DOHH2 (cell line): ENCODE measurements around the gene FOXC2.

Experiments
- H3F3A ChIP-seq: fragments of 200-600 bp; sonication (generic), shearing (Covaris generic); 2 replicates; pipeline ENCODE4 v1.6.0; 2016; ENCODE audit warnings: antibody characterized with exemption, mild to moderate bottlenecking; ENCODE audit not compliant: control insufficient read depth, insufficient read depth
- H3K27ac ChIP-seq: fragments of 200-600 bp; sonication (generic); 2 replicates; pipeline ENCODE4 v1.5.1; 2014; ENCODE audit warnings: low read depth, mild to moderate bottlenecking, low read length, moderate library complexity
- H3K27me3 ChIP-seq: fragments of 200-600 bp; sonication (generic); 2 replicates; pipeline ENCODE4 v1.6.1; 2014; ENCODE audit warnings: mild to moderate bottlenecking, low read length, mixed read lengths; ENCODE audit not compliant: control insufficient read depth
- H3K36me3 ChIP-seq: fragments of 200-600 bp; sonication (generic); 2 replicates; pipeline ENCODE4 v1.6.1; 2014; ENCODE audit warnings: mild to moderate bottlenecking, low read length, moderate library complexity, mixed read lengths; ENCODE audit not compliant: control insufficient read depth
- H3K4me1 ChIP-seq: fragments of 200-600 bp; sonication (generic); 2 replicates; pipeline ENCODE4 v1.6.1; 2014; ENCODE audit warnings: mild to moderate bottlenecking, low read length, mixed read lengths; ENCODE audit not compliant: control insufficient read depth
- H3K4me2 ChIP-seq: fragments of 200-600 bp; sonication (generic); 2 replicates; pipeline ENCODE4 v1.6.0; 2014; ENCODE audit warnings: mild to moderate bottlenecking, low read length, moderate library complexity
- H3K4me3 ChIP-seq: fragments of 200-600 bp; sonication (generic); 2 replicates; pipeline ENCODE4 v1.5.1; 2014; ENCODE audit warnings: mild to moderate bottlenecking, low read length, mixed read lengths
- H3K79me2 ChIP-seq: fragments of 200-600 bp; sonication (generic); 2 replicates; pipeline ENCODE4 v1.6.1; 2014; ENCODE audit warnings: mild to moderate bottlenecking, low read length, mixed read lengths; ENCODE audit not compliant: control insufficient read depth
- H3K9me2 ChIP-seq: fragments of 200-600 bp; sonication (generic); replicated peaks from 2 replicates; pipeline ENCODE4 v1.6.1; 2014; ENCODE audit warnings: mild to moderate bottlenecking, low read length, mixed read lengths; ENCODE audit not compliant: control insufficient read depth
- H3K9me3 ChIP-seq: fragments of 200-600 bp; sonication (generic); 2 replicates; pipeline ENCODE4 v1.6.1; 2014; ENCODE audit warnings: antibody characterized with exemption, low read length, mixed read lengths; ENCODE audit not compliant: control insufficient read depth, insufficient read depth
- H4K20me1 ChIP-seq: fragments of 200-600 bp; sonication (generic); 2 replicates; pipeline ENCODE4 v1.6.0; 2014; ENCODE audit warnings: low read depth, mild to moderate bottlenecking, antibody characterized with exemption, low read length, moderate library complexity; ENCODE audit not compliant: control insufficient read depth, insufficient read depth
- EZH2phosphoT487 ChIP-seq: fragments of 200-600 bp; sonication (generic); IDR thresholded peaks from 2 replicates; pipeline ENCODE4 v1.6.1; 2017; ENCODE audit warnings: borderline replicate concordance, mild to moderate bottlenecking, antibody characterized with exemption, low read length, moderate library complexity, mixed read lengths
- TF ChIP-seq, protein P1 (sequence below): fragments of 200-600 bp; sonication (generic); IDR thresholded peaks from one replicate; pipeline ENCODE4 v1.5.1; 2014; ENCODE audit warnings: antibody characterized with exemption, mild to moderate bottlenecking, low read depth, low read length; ENCODE audit not compliant: poor library complexity, severe bottlenecking

Gene FOXC2

DNA sequence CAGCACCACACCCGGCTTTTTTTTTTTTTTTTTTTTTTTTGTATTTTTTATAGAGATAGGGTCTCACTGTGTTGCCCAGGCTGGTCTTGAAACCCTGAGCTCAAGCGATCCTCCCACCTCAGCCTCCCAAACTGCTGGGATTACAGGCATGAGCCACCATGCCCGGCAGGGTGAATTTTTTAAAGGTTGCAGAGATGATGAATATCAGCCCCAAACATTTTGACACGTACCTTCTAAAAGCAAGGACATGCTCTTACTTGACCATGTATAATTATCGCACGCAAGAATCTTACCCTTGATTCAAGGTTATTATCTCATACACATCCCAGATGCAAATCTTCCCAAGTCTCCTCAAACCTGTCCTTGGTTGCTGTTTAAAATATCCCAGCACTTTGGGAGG lies 4.3 kb upstream of the FOXC2 start:
- Histone ChIP-seq H3K27ac (no peak overlapping the region), H3K9me3 (no peaks in the 10 kb centered on the region), H3K4me3 (no peak overlapping the region), H3K36me3 (no peaks in the 10 kb centered on the region), H3K27me3 (peaks cover 12% of the 10 kb centered on the region), H3F3A (no peaks in the 10 kb centered on the region), H3K4me1 (peaks cover 12% of the 10 kb centered on the region), H3K9me2 (no peaks in the 10 kb centered on the region), H4K20me1 (no peaks in the 10 kb centered on the region), H3K79me2 (no peaks in the 10 kb centered on the region), H3K4me2 (no peak overlapping the region)
- no peak for TF ChIP-seq EZH2phosphoT487
- TF ChIP-seq, protein P1, sequence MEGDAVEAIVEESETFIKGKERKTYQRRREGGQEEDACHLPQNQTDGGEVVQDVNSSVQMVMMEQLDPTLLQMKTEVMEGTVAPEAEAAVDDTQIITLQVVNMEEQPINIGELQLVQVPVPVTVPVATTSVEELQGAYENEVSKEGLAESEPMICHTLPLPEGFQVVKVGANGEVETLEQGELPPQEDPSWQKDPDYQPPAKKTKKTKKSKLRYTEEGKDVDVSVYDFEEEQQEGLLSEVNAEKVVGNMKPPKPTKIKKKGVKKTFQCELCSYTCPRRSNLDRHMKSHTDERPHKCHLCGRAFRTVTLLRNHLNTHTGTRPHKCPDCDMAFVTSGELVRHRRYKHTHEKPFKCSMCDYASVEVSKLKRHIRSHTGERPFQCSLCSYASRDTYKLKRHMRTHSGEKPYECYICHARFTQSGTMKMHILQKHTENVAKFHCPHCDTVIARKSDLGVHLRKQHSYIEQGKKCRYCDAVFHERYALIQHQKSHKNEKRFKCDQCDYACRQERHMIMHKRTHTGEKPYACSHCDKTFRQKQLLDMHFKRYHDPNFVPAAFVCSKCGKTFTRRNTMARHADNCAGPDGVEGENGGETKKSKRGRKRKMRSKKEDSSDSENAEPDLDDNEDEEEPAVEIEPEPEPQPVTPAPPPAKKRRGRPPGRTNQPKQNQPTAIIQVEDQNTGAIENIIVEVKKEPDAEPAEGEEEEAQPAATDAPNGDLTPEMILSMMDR, result no peak

DNA sequence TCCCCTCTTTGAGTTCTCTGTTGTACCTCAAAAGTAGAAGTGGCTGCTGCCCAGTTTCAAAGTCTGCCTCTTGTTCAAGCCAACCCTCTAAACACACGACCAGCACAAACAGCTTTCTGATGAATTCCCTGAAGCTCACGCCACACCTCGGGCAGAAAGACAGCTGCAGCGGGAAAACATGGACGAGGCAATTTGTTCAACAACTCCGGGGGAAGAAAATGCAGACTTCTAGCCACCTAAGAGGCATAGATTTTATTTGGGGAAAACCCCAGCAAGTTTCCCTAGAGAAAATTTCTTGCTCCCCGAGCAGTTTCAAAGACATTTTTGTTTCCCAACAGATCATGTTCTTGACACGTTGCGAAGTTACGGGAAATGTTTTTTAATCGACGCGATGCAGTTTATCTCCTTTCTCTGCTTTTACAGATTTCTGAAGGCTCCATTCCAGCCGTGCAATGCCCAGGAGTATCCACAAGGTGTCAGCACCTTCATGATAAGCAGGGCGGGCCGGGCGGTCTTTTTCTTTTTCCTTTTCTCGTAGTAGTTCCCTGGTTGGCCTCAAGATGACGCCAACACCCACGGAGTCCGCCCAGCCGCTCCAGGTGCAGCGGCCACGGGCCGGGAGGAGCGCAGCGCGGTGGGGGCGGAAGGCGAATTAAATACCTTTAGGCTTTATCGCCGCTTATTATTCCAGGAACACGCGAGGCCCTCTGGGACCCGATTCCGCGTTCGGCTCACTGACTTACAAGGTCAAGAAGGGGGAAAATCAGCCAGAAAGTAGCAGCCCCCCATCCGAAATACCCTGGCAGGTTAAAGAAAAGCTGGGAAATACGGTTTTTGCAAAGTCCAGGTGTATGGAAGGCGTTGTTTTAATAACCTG lies 2.9 kb upstream of the FOXC2 start:
- no peaks in the 10 kb centered on the region for H3K9me2 ChIP-seq
- TF ChIP-seq, protein P1, result peak; percentile 98
- peak; percentile 37; the same call in 1 of the 2 replicates for TF ChIP-seq EZH2phosphoT487
- peak overlapping the region; percentile 46 for H3K4me3 ChIP-seq
- H4K20me1 ChIP-seq, result no peaks in the 10 kb centered on the region
- no peaks in the 10 kb centered on the region for H3K79me2 ChIP-seq
- H3K9me3 ChIP-seq, result no peaks in the 10 kb centered on the region
- H3K4me2 ChIP-seq, result peak overlapping the region; percentile 56
- peaks cover 12% of the 10 kb centered on the region for H3K4me1 ChIP-seq
- H3K27ac ChIP-seq, result no peak overlapping the region
- no peaks in the 10 kb centered on the region for H3F3A ChIP-seq
- H3K36me3 ChIP-seq, result no peaks in the 10 kb centered on the region
- peaks cover 12% of the 10 kb centered on the region for H3K27me3 ChIP-seq

DNA sequence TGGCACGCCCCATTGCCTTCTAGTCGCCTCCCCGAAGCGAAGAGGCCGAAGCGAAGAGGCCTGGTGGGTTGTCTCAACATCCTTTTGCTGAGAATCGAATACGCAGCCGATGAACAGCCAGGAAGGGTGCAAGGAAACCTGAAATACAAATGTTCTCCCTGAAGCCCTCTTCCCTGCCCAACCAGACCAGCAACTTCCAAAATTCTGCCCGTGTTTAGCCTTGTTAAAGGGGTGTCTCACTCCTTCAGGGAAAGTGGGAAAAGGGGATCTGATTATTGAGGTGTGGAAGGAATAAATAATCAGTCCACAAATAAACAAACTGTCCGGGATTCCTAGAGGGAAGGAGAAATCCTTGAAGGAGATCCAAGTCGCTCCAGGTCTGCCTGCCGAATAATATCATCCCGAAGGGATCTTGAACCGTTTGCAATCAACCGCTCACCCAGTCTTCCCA lies 1.4 kb upstream of the FOXC2 start:
- Histone ChIP-seq H3K9me3 (no peaks in the 10 kb centered on the region), H3K27ac (no peak overlapping the region), H3K9me2 (no peaks in the 10 kb centered on the region), H3K79me2 (no peaks in the 10 kb centered on the region), H3F3A (no peaks in the 10 kb centered on the region), H3K27me3 (peaks cover 12% of the 10 kb centered on the region), H3K4me1 (peaks cover 12% of the 10 kb centered on the region), H4K20me1 (no peaks in the 10 kb centered on the region), H3K4me2 (no peak overlapping the region), H3K36me3 (no peaks in the 10 kb centered on the region), H3K4me3 (no peak overlapping the region)
- no peak for TF ChIP-seq EZH2phosphoT487
- TF ChIP-seq, protein P1, result no peak
